Heart left ventricle (tissue), 13 donors: Measurements from ENCODE around the gene BFAR.
"Not testable (repeated sequence)": the region's sequence is repeated elsewhere in the genome, so short reads cannot be mapped to it uniquely, and the experiment has no call there.

ENCODE experiments used
- POLR2A ChIP-seq, 2 donors: fragments of 450-650 bp; IDR thresholded peaks; one replicate each; pipeline ENCODE4 v1.6.1; 2017; ENCODE audit warnings: antibody characterized with exemption in 2 of 2, mild to moderate bottlenecking in 2 of 2, moderate library complexity in 2 of 2
- TF ChIP-seq, protein P1 (sequence below), 12 donors: fragments of 200-600 bp; sonication (generic) in 4 of 12; IDR thresholded peaks; one replicate each; pipeline versions ENCODE4 v1.5.0 to v1.8.0; 2018 to 2022; ENCODE audit warnings: antibody characterized with exemption in 12 of 12, mild to moderate bottlenecking in 5 of 12
- donor health status: ischemic (EF 13 %, LVEDD 7.1; RV severe dilation, severe dysfunction).
- donor health status: DM: no; HTN: yes; CAD: no.
- donor health status: DM: no; HTN: no; CAD: no.
- donor health status: ischemic (EF 25% LVEDD 6.9; RV normal size, moderate dysfunction).
- donor health status: ischemic (EF 25% LVEDD 5.7; RV mildly dilated, moderate dysfunction).
- donor health status: ischemic (EF 35%, LVEDD 5.7; RV mildly dilated, moderate dysfunction).
- donor health status: nonischemic (EF 11% LVEDD 7.7; RV severe dilation, severe dysfunction).
- donor health status: DM: yes; HTN: yes; CAD: no.
- donor health status: PGD.
- donor health status: ischemic (EF 29% LVEDD 5.4; RV normal size, mild dysfunction).
- donor health status: nonischemic (EF 23%, LVEDD 6.1; RV moderate dilation, normal function).

DNA sequence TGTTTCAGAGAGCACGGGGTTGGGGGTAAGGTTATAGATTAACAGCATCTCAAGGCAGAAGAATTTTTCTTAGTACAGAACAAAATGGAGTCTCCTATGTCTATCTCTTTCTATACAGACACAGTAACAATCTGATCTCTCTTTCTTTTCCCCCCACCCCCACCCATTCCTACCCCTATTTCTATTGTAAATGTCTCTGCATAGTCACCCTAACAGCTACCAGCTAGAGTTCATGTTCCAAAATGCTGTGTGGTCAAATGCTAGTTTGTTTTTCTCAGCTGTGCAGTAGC is 4.1 kb downstream of the BFAR start:
- TF ChIP-seq, protein P1, sequence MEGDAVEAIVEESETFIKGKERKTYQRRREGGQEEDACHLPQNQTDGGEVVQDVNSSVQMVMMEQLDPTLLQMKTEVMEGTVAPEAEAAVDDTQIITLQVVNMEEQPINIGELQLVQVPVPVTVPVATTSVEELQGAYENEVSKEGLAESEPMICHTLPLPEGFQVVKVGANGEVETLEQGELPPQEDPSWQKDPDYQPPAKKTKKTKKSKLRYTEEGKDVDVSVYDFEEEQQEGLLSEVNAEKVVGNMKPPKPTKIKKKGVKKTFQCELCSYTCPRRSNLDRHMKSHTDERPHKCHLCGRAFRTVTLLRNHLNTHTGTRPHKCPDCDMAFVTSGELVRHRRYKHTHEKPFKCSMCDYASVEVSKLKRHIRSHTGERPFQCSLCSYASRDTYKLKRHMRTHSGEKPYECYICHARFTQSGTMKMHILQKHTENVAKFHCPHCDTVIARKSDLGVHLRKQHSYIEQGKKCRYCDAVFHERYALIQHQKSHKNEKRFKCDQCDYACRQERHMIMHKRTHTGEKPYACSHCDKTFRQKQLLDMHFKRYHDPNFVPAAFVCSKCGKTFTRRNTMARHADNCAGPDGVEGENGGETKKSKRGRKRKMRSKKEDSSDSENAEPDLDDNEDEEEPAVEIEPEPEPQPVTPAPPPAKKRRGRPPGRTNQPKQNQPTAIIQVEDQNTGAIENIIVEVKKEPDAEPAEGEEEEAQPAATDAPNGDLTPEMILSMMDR (IDR thresholded peaks at IDR 0.05): not testable (repeated sequence)
- not testable (repeated sequence) for TF ChIP-seq POLR2A (IDR thresholded peaks at IDR 0.05)
